ENCODE measurements around the gene CYP27A1.
"Not testable (repeated sequence)": the region's sequence is repeated elsewhere in the genome, so short reads cannot be mapped to it uniquely, and the experiment has no call there.

The CYP27A1 gene

DNA sequence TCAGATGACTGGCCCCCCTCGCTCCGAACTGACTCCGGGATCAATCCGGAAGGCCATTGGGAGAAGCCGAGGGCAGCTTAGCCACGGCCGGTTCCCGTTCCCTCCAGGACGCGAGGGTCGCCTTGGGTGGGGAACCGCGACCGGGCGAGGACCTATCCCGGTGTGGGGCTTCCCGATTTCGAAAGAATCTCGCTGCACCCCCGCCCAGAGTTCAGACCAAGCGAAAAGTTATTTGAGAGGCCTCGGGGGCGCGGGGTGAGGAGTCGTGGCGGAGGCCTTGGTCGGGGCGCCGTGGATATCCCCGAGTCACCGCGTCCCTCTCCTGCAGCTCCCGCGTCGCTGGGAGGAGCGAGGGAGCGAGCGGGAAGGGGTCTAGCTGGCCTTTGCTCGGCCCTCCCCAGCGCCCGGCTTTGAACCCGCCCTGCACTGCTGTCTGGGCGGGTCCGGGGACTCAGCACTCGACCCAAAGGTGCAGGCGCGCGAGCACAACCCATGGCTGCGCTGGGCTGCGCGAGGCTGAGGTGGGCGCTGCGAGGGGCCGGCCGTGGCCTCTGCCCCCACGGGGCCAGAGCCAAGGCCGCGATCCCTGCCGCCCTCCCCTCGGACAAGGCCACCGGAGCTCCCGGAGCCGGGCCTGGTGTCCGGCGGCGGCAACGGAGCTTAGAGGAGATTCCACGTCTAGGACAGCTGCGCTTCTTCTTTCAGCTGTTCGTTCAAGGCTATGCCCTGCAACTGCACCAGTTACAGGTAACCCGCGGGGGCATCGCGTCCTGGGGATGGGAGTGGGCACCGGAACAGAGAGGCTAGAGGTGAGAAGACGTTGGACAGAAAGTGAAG, at the start of gene CYP27A1:
Gene CYP27A1, plus strand, starts transcription at position 457 of the 837 bp plus-strand sequence. Its CDS starts 36 bp downstream, at position 493.
- DNase-seq (ENCODE audit: low read depth in 2 of 2), result no peak

GRCh38 chr2:218732761-218733158, 49.2 kb upstream of the CYP27A1 start:
- no peak for DNase-seq (ENCODE audit: low read depth in 2 of 2)

DNA sequence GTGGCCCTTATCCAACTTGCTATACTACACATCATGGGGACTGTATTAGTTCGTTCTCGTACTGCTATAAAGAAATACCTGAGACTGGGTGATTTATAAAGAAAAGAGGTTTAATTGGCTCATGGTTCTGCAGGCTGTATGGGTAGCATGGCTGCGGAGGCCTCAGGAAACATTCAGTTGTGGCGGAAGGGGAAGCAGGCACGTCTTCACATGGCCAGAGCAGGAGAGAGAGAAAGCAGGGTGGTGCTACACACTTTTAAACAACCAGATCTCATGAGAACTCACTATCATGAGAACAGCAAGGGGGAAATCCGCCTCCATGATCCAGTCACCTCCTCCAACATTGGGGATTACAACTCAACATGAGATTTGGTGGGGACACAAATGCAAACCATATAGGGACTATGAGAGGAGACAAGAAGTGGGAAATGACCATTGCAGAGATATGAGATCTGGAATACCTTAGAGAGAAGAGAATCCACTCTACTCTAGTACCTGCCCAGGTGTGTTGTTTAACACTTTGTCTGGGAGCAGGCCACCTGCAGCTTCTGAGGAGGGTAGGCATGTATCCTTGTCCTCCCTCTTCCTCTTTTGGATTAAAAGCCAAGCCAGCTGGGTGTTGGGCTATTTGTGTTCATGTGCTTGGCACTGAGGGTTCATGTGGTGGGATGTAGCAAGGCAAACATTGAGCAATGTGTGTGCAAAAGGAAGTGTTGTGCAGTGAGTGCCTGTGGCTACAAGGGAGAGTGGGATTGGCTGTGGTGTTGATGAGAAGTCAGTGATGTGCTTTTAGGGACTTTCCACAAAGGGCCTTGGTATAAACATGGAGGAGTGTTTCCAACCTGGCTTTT, 48.6 kb upstream of the CYP27A1 start:
- DNase-seq (ENCODE audit: low read depth in 2 of 2), result no peak

DNA sequence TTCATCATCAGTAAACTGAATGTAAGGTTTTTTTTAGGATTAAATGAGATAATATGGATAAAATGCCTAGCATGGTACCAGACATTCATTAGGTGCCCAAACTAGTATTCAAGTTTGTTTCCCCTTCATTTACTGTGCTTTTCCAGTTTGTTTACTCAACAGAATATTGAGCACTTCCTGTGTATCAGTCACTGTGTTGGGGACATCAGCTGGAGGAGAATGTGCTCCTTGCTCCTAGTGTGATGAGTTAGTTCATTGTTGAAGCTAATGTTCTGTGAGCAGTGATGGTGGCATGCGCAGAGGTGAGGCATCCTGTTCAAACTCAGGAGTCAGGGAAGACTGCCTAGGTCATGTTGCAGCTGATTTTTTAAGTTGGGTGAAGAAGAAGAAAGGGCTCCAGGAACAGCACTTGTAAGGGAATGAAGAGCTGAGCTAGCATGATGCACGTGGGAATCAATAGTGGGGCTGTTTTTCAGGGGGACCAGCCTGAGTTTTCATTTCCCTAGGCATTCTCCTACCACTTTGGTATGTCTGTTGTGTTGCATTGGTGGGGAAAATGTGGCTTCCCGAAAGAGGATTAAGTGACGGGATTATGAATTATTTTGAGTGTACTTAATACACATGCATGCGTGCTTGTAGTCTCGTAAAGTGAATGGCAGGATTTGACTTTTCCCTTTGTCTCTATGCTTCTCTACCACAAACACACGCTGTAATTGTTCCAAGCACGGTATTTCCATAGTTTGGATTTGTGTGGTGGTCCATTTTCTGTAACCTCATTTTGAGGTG, 47.6 kb upstream of the CYP27A1 start:
- no peak for DNase-seq (ENCODE audit: low read depth in 2 of 2)

DNA sequence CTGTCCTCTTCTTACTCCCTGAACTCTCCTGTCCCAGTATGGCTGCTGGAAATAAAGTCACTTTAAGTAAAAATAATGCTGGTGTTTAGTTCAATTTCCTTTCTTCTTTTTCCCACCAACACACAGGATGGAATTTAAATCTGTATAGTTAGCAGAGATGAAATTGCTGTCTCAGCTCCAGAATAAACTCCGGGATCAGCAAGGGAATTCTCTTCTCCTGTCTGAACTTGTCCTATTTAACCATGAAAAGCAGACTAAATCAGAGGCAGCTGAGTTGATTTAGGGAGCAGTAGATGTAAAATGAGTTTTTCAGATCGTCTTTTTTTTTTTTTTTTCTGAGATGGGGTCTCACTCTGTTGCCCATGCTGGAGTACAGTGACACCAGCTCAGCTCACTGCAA, 45.4 kb upstream of the CYP27A1 start:
- no peak for DNase-seq (ENCODE audit: low read depth in 2 of 2)

GRCh38 chr2:218743068-218743467, 38.9 kb upstream of the CYP27A1 start:
- DNase-seq (ENCODE audit: low read depth in 2 of 2), result no peak

DNA sequence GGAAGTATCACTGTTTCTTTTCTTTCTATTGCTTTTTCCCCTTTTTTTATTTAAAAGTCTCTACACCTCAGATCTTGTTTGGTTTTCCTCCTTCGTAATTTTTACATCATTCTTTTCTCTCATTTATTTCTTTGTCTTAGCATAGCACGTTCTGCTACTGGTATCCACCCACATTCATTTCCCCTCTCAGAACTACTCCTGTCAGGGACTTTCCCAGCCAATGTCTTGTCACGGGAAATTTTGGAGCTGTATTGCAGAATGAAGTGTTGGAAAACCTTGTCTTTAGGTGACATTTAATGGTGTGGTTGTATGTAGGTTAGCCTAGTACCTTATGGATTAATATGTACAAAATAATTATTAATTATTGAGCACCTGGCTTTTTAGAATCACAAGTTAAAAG, 37.3 kb upstream of the CYP27A1 start:
- DNase-seq (ENCODE audit: low read depth in 2 of 2), result no peak

DNA sequence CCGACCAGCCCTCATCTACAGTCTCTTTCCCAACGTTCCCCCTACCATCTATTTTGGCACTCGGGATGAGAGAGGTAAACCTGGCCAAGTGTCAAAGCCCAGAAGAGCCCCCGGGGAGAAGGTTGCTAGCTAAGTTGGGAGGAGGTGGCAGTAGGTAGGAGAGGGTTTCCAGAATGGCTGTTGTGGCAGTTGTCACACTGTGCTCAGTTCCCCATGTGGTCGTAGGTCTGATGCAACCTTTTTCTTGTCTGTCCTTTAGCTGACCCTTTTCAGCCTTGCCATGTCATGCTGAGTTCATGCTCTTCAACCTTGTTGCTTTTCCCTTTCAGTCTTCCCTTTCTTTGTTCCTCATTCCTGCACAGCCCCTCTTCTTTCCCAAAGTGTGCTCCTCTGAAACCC, 36.8 kb upstream of the CYP27A1 start:
- DNase-seq (ENCODE audit: low read depth in 2 of 2), result no peak

- DNase-seq (ENCODE audit: low read depth in 2 of 2), result no peak
These were observed 36.1 kb upstream of the CYP27A1 start for GRCh38 chr2:218745559-218746469.

- no peak for DNase-seq (ENCODE audit: low read depth in 2 of 2)
These were observed 35.5 kb upstream of the CYP27A1 start for GRCh38 chr2:218746470-218746795.

DNA sequence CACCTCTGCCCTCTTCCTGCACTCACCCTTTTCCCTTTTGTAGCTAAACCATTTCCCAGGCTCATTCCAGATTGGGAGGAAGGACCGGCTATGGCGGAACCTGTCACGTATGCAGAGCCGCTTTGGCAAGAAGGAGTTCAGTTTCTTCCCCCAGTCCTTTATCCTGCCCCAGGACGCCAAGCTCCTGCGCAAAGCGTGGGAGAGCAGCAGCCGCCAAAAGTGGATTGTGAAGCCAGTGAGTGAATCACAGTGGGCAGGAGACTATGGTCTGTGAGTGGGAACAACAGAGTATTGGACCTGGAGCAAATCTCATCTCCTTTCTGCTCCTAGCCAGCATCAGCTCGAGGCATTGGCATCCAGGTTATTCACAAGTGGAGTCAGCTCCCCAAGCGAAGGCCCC, 35.0 kb upstream of the CYP27A1 start:
- no peak for DNase-seq (ENCODE audit: low read depth in 2 of 2)

DNA sequence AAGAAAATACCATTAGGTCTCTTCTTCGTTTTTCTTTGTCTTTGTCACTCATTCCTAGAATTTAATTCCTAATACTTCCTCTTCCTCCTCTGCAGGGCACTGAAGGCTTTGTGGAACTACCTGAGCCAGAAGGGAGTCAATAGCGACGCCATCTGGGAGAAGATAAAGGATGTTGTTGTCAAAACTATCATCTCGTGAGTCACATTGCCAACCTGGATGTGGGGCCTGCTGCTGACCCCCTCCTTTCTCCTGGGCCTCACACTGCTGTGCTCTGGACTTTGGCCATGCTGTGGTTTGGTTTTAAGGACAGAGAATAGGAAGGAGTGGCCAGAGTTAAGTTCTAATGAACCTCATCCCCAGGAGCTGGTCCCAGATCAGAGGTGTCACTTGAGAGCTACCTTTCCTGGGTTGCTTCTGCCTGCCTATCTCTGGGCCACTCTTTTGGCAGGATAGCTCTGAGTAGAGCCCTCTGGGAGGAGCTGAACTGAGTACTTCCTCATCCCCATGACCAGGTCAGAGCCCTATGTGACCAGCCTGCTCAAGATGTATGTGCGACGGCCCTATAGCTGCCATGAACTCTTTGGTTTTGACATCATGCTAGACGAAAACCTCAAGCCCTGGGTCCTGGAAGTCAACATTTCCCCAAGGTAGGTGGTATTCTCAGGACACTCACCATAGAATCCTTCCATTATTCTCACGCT, 33.1 kb upstream of the CYP27A1 start:
- DNase-seq (ENCODE audit: low read depth in 2 of 2), result no peak

GRCh38 chr2:218754201-218754600, 27.7 kb upstream of the CYP27A1 start:
- DNase-seq (ENCODE audit: low read depth in 2 of 2), result no peak

- no peak for DNase-seq (ENCODE audit: low read depth in 2 of 2)
These were observed 27.2 kb upstream of the CYP27A1 start for GRCh38 chr2:218754781-218755180.

- no peak for DNase-seq (ENCODE audit: low read depth in 2 of 2)
These were observed 26.8 kb upstream of the CYP27A1 start for GRCh38 chr2:218755198-218755566.

GRCh38 chr2:218755567-218756404, 26.2 kb upstream of the CYP27A1 start:
- no peak for DNase-seq (ENCODE audit: low read depth in 2 of 2)

DNA sequence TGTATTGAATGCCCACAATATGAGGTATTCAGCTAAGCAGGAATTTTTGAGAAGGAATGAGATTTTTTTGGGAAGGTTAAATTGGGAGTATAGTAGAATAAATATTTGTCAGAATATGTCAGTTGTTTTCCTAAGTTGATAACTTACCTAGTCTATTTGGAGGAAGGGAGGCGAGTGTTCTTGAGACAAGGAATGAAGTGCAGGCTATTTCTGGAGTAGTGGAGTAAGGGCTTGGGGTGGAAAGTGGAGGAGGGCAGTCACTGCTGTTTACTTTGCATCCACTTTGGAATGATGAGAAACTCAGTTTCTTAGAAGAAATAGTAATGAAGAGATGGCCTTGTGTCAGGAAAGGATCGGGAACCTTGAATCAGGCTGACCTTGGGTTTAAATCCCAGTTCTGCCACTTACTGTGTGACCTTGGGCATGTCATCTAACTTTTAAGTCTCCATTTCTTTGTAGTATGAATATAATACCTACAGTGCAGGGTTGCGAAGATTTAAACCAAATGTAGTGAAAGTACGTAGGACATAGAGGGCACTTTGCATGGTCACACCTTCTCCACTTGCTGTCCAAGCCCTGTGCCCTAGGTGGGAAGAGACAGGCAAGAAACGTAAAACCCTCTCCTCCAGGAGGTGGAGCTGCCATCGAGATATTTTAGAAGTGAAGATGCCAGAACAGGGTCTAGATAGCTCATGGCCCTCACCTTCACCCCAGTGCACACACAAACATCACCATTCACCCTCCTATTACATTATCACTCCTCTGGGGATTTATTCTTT, 25.2 kb upstream of the CYP27A1 start:
- no peak for DNase-seq (ENCODE audit: low read depth in 2 of 2)

DNA sequence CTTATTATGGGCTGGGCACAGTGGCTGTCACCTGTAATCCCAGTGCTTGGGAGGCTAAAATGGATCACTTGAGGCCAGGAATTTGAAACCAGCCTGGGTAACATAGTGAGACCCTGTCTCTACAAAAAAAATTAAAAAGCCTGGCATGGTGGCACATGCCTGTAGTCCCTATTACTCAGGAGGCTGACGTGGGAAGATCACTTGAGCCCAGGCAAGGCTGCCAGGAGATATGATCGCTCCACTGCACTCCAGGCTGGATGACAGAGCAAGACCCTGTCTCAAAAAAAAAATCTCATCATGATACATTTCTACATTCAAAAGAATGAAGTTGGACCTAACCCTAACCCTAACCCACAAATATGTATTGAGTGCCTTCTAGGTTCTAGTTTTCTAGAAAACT, 20.2 kb upstream of the CYP27A1 start:
- DNase-seq (ENCODE audit: low read depth in 2 of 2), result no peak

DNA sequence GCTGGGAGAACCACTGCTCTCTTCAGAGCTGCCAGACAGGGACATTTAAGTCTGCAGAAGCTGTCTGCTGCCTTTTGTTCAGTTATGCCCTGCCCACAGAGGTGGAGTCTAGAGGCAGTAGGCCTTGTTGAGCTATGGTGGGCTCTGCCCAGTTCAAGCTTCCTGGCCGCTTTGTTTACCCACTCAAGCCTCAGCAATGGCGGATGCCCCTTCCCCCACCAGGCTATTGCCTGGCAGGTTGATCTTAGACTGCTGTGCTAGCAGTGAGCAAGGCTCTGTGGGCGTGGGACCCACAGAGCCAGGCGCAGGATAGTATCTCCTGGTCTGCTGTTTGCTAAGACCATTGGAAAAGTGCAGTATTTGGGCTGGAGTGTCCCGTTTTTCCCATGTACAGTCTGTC, 9.2 kb upstream of the CYP27A1 start:
- not testable (repeated sequence) for DNase-seq (ENCODE audit: low read depth in 2 of 2)
